NCI-H345 (cell line): ENCODE measurements around the gene FOSL1.

Experiments used
- DNase-seq: peaks from one replicate; lab custom pipeline; 2025; lab: John Stamatoyannopoulos, UW

The FOSL1 gene

DNA sequence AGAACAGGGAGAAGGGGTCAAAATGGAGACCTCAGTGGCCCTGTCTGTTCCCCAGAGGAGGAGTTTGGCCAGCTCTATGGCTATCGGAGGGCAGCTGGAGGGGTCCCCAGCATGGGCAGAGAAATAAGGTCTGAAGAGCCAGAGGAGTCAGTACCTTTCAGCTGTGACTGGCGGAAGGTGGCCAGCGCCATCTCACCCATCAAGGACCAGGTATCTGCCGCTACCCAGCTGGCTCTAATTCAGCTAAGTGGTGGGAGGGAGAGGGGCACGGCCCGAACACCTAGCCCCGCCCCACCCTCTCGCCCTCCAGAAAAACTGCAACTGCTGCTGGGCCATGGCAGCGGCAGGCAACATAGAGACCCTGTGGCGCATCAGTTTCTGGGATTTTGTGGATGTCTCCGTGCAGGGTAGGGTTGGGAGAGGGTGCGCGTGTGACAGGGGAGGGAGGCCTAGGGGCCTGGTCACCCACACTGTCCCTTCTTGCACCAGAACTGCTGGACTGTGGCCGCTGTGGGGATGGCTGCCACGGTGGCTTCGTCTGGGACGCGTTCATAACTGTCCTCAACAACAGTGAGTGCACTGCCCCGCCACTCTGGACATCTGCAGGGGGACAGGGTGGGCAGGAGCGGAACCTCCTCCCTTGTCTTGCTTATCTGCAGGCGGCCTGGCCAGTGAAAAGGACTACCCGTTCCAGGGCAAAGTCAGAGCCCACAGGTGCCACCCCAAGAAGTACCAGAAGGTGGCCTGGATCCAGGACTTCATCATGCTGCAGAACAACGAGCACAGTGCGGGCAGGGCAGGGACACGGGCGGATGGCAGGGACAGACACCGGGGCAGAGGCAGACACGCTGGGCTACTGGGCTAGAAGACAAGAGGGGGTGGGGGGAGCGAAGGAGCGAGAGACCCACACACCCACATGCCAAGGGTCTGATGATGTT, 17.8 kb downstream of the FOSL1 start:
- no peak for DNase-seq

DNA sequence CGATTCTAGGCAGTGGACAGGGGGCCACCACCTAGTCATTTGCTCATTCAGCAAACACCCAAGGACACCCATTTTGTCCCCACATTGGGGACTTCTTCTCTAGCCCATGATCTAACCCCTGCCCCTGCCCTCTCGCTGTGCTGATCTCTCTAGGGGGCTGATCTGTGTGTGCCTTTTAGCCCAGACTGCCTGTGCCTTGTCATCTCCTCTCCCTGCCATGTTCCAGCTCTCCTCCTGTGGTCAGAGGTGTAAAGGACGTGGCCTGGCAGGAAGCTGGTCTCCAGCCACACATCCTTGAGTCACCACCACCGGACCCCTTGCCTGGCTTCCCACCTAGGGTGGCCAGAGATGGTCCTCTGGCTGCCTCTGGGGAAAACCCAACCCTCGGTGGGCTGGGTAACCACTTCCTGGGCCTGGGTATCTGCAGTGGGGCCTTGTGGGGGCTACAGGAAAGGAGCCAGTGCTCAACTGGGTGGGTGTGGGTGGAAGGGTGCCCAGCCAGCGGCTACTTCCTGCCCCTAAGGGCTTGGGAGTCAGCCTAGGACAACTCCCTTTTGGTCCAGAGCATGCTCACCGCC, 19.3 kb downstream of the FOSL1 start:
- no peak for DNase-seq

DNA sequence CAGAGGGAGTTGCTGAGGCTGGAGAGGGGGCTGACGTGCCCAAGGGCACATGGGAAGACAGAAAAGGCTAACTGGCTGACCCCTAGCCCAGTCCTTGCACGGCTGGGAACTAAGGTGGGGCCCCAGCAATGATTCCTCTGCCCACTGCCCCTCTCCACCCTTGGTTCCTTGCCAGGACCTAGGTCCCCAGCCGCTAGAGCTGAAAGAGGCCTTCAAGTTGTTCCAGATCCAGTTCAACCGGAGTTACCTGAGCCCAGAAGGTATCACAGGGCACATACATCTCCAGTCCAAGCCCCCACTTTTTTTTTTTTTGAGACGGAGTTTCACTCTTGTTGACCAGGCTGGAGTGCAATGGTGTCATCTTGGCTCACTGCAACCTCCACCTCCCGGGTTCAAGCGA, 20.2 kb downstream of the FOSL1 start:
- no peak for DNase-seq

DNA sequence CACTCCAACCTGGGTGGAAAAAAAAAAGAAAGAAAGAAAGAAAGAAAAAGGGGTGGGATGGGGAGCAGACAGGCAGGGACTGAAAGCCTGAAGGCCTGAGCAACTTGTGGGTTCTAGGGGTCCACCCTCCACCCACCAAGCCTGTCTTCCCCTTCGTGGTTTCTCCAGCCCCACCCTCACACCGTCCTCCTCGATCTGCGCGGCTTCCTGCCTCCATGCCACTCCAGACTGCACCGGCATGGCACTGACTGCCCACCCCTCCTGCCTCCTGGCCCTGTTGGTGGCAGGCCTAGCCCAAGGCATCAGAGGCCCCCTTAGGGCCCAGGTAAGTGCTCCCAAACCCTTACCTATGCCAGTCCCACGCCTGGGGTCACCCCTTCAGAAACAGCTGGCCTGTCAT, 20.6 kb downstream of the FOSL1 start, which contains the start of gene CTSW:
Gene CTSW, plus strand, starts transcription at position 221 of the 400 bp plus-strand sequence. Its CDS starts 18 bp downstream, at position 239.
- DNase-seq = no peak

DNA sequence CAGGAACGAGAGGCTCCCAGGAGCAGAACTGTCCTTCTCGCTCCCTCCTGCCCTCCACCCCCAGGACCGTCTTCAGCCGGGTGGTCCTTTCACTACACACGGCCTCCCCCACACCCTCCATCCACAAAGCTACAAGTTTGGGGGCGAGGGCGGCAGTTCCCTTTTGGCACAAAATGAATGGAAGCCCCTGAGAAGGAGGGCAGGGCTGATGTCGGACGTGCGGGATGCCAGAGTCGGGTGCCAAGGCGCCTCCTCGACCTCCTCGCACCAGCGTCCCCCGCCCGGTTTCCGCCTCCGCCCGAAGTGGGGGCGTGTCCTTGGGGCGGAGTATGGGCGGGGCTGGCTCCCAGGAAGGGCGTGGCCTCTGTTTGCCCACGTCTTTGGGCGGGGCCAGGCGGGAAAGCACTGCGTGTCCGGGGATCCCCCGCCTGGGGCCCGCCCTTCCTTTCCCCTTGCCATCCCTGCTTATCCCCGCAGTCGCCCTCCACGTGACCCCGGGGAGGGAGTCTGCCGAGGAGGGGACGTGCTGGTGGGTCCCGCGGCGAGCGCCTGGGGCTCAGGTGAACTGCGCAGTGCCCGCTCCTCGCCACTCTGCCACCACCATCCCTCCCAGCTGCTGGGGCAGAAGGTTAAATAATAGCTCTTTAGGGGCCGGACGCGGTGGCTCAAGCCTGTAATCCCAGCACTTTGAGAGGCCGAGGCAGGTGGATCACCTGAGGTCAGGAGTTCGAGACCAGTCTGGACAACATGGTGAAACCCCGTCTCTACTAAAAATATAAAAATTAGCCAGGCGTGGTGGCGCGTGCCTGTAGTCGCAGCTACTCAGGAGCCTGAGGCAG, 26.7 kb downstream of the FOSL1 start:
- DNase-seq = peak; percentile 92

DNA sequence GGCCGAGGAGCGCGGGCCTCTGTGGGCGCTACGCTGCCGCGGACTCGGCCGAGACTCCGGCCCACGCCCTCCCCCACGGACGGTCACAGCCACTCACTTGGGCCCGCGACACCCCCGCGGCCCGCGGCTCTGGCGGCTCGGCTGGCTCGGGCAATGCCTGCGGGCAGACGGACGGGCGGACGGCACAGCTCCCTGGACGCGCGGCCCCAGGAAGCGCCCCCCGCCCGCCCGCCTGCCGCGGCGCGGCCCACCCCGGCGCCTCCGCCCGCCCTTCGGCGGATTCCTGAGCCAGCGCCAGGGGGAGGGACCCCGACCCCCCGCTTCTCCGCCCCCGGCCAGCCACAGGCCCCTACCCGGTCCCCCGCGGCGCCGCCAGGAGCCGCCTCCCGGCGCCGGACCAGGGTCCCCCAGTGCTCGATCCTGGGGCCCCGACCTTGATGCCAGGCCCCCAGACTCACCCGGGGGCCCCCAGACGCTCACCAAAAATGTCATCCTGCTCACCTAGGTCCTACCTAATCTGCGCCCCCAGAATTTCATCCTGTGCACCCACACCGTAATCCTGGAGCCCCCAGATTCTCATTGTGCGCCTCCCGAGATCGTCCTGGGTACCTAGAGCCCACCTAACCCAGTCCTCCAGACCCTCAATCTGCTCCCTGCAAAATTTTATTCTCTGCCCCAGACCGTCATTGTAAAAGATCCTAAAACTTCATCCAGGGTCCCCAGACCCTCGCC, 27.4 kb downstream of the FOSL1 start, which contains the start of gene EFEMP2:
Gene EFEMP2, minus strand, starts transcription at position 215 of the 732 bp plus-strand sequence. CDS start 446 bp downstream, outside the sequence.
- DNase-seq = no peak

DNA sequence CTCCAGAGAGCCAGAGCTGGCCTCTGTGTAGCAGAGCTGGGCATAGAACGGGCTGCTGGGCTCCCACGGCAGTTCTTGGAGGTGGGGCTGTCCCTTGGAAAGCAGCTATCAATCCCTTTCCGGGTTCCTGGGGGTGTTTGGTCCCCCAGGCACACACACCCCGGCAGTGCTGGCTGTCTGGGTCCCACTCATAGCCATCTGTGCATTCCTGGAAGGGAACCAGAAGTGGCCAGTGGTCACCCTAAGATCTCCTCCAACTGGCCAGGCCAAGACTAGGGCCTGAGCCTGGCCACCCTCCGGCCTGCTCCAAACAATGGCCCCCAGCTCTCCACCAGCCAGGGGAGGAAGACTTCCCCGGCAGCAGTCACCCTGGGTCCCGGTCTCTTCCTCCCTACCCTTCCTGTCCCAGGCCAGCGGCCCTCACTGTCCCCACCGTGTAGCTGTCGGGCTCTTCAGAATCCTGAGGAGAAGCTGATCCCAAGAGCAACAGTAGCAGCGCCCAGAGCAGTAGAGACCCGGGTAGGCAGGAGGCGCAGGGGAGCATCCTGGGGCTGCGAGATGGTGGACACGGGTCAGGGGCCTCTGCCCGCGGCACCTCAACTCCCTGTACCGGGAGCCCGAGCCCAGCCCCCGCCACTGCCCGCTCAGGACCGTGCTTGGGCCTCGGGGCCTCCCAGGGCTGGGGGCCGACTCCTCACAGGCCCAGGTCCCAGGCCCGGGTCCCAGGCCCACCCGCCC, 28.2 kb downstream of the FOSL1 start:
- DNase-seq = no peak

DNA sequence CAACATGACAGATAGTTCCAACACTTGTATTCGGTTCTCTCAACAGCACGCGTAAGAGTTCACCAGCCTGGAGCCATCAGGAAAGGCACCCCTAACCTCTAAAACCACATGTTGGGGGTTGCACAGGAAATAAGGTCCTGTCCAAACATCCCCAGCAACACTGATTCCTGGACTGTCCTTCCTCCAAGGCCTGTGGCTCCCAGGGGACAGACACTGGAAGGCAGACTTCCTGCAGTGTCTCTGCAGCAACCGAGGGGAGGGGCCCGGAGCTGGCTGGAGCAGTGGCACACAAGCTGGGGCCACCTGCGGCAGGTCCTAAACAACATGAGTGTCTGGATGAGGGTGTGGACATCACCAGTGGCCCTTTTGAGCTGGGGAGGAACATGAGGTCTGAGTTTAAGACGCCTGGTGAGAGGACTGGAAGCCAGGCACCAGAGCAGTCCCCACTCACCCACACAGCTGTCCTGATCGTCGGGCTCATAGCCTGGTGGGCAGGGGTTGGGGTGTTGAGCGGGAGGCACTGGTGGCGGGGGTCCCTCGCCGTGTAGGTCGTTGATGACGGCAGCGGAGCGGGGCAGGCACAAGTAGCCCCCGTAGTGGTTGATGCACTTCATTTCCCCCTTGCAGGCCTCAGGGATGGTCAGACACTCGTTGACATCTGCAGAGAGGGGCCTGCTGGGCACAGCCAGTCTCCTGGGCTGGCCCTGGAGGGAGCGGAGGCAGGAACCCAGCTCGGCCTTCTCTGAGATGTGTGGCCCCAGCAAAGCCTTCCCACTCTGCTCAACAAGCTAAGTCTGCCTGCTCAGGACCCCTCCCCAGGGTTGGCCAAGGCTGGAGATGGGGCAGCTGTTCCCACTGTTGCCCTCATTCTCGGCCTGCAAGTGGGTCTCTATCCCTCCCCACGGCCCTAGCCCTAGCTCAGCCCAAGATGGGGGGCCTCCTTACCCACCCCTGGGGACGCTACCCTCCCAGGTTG, 29.2 kb downstream of the FOSL1 start:
- DNase-seq = peak; percentile 28

DNA sequence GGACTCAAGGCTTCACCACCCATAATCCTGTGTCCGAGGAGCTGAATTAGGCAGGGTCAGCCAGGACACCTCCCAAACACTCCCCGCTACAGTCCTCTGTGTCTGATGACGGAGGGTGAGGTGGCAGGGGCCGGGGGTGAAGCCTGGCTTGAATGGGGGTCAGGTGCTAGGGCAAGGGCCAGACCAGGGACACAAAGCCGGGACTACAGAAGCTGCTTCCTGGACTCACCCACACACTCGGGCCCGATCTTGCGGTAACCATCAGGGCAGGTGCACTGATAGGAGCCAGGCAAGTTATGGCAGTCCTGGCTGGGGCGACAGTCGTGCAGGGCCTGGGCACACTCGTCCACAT, 29.9 kb downstream of the FOSL1 start:
- no peak for DNase-seq

DNA sequence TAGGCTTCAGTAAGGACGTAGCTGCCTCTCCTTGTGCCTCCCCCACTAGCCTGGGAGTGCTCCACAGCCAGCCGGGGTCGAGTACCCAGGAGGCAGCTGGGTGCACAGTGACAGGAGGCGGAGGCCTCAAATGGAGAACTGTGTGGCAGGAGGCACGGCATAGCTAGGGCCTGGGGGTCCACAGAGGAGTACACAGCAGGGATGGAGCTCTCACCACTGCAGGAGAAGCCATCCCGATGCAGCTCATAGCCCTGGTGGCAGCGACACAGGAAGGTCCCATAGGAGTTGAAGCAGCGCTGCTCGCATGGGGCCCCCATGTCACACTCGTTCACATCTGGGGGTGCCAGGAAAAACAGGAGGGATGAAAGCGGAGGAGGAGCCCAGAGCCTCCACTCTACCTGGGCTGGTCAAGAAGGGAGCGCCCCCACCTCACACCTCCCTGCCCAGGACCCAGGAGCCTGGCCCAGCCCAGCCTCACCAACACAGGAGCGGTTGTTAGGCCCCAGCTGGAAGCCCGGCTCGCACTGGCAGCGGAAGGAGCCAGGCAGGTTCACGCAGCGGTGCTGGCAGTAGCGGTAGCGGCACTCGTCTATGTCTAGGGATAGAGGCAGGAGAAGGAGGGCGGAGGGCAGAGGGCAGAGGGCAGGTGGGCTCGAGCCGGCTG, 30.4 kb downstream of the FOSL1 start:
- DNase-seq = no peak

DNA sequence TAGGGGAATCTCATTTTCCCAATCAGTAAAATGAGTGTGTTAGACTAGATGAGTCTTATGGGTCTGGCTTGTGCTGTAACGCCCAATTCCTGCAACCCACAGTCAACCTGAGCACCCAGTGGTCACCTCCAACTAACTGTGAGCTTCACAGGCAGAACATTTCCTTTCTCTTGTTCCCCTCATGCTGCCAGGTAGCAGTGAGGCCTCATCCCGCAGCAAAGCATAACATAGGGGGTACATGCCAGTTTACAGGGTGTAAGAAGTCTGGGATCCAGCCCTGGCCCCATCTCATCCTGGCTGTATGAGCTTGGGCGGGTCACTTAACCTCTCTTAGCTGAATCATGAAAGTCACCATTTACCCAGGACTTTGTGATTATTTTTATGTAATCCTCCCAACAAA, 31.3 kb downstream of the FOSL1 start:
- no peak for DNase-seq

DNA sequence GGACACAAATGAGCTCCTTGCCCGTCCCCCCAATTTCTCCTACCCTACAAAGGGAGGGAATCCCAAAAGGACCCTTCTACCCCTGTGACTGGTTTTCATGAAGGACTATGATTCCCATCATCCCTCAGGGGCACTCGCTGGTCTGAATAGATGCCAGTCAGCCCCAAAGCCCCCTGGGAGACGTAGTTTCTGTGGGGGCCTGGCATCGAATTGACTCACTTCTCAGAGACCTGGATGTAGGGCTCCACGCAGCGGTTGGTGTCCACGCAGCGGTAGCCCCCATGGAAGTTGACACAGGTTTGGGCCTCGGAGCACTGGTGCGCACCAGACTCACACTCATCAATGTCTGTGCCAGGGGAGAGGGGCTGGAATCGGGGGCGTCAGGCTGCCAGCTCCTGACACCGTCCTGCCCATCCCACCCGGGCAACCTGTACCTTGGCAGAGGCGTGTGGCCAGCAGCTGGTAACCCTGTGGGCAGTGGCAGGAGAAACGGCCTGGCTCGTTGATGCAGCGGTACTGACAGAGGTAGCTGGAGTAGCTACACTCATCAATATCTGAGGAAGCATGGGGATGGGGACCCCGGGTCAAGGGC, 32.0 kb downstream of the FOSL1 start:
- peak; percentile 20 for DNase-seq

DNA sequence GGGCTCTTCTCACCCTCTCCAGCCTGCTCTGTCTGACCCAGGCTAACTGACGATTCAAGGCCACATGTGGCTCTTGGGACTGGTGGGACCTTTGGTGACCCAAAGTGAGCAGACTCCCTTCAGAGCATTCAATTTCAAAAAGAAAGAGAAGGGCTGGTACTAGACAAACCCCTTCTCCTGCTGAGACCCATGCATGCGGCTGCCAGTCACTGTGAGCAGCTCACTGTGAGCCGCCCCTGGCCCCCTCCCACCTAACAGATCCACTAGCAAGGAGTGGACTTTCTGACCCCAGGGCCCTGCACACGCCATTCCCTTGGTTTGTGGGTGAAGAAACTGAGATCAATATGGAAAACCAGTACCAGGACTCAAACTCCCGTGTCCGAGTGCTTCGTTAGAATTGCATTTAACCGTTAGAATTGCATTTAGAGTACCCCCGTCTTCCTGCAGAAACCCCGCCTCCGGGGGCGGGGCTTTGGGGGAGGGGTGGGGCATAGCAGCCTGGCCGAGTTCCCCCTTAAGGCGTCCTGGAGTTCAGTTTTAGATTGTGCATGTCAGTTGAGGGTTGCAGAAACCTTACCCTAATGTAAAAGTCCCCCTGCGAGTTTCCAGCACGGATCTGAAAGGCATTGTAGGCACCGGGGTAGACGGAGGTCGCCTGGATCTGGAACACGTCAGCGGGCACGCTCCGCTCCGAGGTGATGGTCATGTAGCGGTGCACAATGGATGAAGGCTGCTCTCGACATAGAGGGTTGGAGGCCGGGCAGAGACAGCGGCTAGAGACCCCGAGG, 32.7 kb downstream of the FOSL1 start:
- DNase-seq = no peak

DNA sequence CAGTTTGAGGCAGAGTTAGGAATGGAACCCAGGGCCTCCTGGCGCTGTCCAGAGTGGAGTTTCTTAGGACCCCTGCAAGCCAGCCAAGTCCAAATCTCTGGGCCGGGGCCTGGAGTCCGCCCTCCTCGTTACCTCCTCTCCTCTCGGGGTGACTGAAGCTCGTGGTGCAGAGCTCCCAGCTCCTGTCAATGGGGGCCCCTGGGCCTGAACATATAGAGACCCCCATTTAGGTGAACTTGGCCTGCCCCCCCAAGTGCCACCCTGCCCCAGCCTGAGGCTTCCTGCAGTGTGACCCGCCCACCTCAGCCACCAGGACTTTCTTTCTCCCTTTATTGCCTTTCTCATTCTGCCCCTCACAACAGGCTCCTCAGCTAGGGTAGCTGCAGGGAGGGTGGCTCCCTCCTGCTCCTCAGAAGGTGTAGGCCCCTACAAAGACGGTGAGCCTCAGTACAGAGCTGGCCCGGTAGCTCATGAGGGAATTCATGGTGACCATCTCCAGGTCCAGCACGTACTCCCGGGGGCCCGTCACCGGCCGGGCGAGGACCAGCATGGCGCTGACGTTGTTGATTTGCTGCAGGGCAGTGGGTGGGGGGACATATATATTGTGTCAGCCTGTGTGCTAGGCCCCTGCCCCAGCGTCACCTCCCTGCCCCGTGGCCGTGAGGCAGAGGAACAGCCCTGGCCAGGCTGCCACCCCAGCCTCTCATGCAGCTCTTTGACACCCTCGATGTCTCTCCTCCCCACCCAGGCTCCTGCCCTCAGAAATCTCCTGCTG, 33.5 kb downstream of the FOSL1 start:
- no peak for DNase-seq

DNA sequence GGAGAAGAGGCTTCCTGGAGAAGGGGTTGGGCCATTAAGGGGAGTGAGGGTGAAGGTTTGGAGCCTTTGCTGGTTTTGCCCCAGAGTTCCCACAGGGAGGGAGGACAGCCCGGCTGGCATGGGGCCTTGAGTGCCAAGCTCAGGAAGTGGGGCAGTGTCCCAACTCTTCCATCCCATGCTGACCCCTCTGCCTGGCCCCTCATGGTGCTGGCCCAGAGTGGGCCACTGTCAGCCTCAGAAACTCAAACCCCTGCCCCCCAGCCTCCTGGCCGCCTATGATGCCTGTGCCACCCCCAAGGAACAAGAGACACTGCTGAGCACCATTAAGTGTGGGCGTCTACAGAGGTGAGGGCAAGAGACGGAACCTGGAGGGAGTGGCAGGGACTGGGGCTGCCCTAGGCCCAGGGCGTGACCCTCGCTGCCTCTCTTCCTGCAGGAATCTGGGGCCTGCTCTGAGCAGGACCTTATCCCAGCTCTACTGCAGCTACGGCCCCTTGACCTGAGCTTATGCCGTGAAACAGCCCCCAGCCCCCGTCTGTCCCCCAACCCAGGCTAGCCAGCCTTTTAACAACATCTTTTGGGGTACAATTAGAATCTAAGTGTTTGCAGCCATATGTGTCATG, 34.5 kb downstream of the FOSL1 start:
- no peak for DNase-seq

DNA sequence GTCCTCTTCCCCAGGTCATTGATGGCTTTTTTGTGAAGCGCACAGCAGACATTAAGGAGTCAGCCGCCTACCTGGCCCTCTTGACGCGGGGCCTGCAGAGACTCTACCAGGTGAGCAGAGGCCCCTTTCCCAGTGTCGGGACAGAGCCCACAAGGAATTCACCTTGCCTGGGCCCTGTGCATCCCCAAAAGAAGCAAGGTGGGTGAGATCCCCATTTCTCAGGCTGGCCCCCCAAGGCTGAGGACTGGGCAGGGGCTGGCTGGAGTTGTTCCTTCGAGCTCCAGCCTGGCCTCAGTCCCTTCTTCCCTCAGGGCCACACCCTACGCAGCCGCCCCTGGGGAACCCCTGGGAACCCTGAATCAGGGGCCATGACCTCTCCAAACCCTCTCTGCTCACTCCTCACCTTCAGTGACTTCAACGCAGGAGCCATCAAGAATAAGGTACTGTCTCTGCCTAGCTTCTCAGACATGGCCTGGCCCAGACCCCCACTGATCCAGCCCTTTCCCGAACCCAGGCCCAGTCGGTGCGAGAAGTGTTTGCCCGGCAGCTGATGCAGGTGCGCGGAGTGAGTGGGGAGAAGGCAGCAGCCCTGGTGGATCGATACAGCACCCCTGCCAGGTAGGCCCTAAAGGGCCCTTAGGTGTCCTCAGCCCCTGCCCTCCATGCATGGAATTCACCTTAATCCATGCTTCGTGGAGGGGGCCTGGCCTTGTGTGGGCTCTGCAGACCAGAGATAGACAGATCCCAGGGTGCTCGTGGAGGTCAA, 35.3 kb downstream of the FOSL1 start:
- DNase-seq = no peak
